ENCODE results near the gene EDIL3. TPM values are rescaled to one million over a fixed set of nuclear protein-coding genes. Genes with fewer than 3 reads are reported as not detected.

EDIL3 gene
- total RNA-seq, 6 donors from 2014 or later: 14.7 to 40.1 (median 17.7) TPM

- Histone ChIP-seq H3K9me3 (no peaks in the 10 kb centered on the region), H3K4me1 (peaks cover 0 to 35% (median 13%) of the 10 kb centered on the region in 4 donors), H3K27ac (no peak overlapping the region), H3K27me3 (peaks cover 0 to 16% (median 7%) of the 10 kb centered on the region in 4 donors), H3K36me3 (no peaks in the 10 kb centered on the region), H3K4me3 (no peak overlapping the region)
- no peak for TF ChIP-seq POLR2AphosphoS5 (IDR thresholded peaks at IDR 0.05)
- no peak for TF ChIP-seq EP300 (IDR thresholded peaks at IDR 0.05)
- TF ChIP-seq CTCF (IDR thresholded peaks at IDR 0.05): no peak
- no peak for TF ChIP-seq POLR2A (IDR thresholded peaks at IDR 0.05)
- ATAC-seq (ENCODE audit: low FRiP score in 2 of 2): no peak
- WGBS, 2 donors: 69% methylated on average over 2 of the region's 2 CpGs
- DNase-seq: no peak
Measured at GRCh38 chr5:84379749-84380148, 4.9 kb downstream of the EDIL3 start.

- Histone ChIP-seq H3K27ac (no peak overlapping the region), H3K4me3 (no peak overlapping the region), H3K36me3 (no peaks in the 10 kb centered on the region), H3K27me3 (peaks cover 0 to 11% (median 3%) of the 10 kb centered on the region in 4 donors), H3K4me1 (peaks cover 0 to 27% (median 11%) of the 10 kb centered on the region in 4 donors), H3K9me3 (no peaks in the 10 kb centered on the region)
- DNase-seq (no peak), ATAC-seq (ENCODE audit: low FRiP score in 2 of 2) (no peak)
- 42 to 44% methylated on average over 2 of the region's 2 CpGs for WGBS, 2 donors
- TF ChIP-seq POLR2AphosphoS5 (IDR thresholded peaks at IDR 0.05) (no peak), POLR2A (IDR thresholded peaks at IDR 0.05) (no peak), CTCF (IDR thresholded peaks at IDR 0.05) (no peak), EP300 (IDR thresholded peaks at IDR 0.05) (no peak)
Measured at GRCh38 chr5:84378961-84379360, 5.7 kb downstream of the EDIL3 start.

DNA sequence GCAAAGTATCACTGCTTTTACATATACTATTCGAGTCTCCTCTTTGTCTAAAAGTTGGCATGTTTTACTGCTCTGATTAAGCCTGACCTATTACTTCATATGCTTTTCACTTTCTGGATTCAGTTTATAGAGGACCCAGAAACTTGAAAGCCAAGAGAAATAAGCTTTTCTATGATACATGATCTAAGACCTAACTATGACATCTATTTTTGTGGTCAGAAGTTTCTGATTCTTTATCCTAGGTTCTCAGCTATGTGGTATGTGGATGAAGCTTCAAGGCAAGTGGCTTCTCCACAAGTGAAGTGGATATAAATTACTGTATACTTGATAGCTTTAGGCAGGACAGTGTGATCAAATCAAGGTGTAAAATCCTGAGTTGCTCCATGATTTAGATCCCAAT lies 6.3 kb downstream of the EDIL3 start:
- Histone ChIP-seq H3K27me3 (peaks cover 0 to 5% (median under 1%) of the 10 kb centered on the region in 4 donors), H3K4me1 (peaks cover 0 to 22% (median 10%) of the 10 kb centered on the region in 4 donors), H3K4me3 (no peak overlapping the region), H3K36me3 (no peaks in the 10 kb centered on the region), H3K27ac (no peak overlapping the region), H3K9me3 (no peaks in the 10 kb centered on the region)
- ATAC-seq (ENCODE audit: low FRiP score in 2 of 2): no peak
- TF ChIP-seq POLR2AphosphoS5 (IDR thresholded peaks at IDR 0.05) (no peak), POLR2A (IDR thresholded peaks at IDR 0.05) (no peak), EP300 (IDR thresholded peaks at IDR 0.05) (no peak), CTCF (IDR thresholded peaks at IDR 0.05) (no peak)
- DNase-seq: no peak
- WGBS, 2 donors: 38 to 42% methylated on average over 1 of the region's 1 CpG

DNA sequence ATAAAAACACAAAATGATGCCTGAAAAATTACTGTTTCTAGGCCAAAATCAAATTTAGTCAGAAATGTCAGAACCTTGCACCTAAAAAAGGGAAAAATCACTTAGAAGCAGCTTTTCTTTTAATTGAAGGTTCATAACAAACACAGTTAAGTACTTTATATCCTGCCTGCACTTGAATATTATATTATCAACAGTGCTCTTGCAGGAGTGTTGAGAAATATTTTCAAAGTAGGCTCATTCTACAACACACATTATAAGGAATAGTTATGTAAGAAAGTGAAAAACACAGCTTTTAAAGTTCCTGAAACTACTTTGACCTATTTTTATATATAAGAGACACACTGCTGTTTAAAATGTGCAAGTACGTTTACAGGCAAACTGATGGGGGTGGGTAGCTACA lies 8.3 kb downstream of the EDIL3 start:
- no peaks in the 10 kb centered on the region for H3K9me3 ChIP-seq
- DNase-seq (no peak), ATAC-seq (ENCODE audit: low FRiP score in 2 of 2) (no peak)
- H3K4me3 ChIP-seq: no peak overlapping the region
- TF ChIP-seq CTCF (IDR thresholded peaks at IDR 0.05): no peak
- TF ChIP-seq POLR2A (IDR thresholded peaks at IDR 0.05): no peak
- TF ChIP-seq EP300 (IDR thresholded peaks at IDR 0.05): no peak
- TF ChIP-seq POLR2AphosphoS5 (IDR thresholded peaks at IDR 0.05): no peak
- H3K27ac ChIP-seq: no peak overlapping the region
- no peaks in the 10 kb centered on the region for H3K27me3 ChIP-seq
- H3K36me3 ChIP-seq: no peaks in the 10 kb centered on the region
- peaks cover 0 to 7% (median 6%) of the 10 kb centered on the region in 4 donors for H3K4me1 ChIP-seq
- WGBS, 2 donors: 51 to 53% methylated on average over 1 of the region's 1 CpG

DNA sequence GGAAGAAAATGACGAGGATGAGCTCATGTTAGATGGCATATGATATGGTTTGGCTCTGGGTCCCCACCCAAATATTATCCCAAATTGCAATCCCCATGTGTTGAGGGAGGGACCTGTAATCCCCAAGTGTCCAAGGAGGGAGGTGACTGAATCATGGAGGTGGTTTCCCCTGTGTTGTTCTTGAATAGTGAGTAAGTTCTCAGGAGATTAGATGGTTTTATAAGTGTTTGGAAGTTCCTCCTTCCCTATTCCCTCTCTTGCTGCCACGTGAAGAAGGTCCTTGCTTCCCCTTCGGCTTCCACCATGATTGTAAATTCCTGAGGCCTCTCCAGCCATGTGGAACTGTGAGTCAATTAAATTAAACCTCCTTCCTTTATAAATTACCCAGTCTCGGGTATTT lies 10.1 kb downstream of the EDIL3 start:
- DNase-seq: no peak
- no peak for TF ChIP-seq EP300 (IDR thresholded peaks at IDR 0.05)
- no peak for TF ChIP-seq POLR2AphosphoS5 (IDR thresholded peaks at IDR 0.05)
- TF ChIP-seq CTCF (IDR thresholded peaks at IDR 0.05): no peak
- TF ChIP-seq POLR2A (IDR thresholded peaks at IDR 0.05): no peak
- H3K36me3 ChIP-seq: no peaks in the 10 kb centered on the region
- H3K4me1 ChIP-seq: peaks cover 0 to 5% (median 3%) of the 10 kb centered on the region in 4 donors
- H3K4me3 ChIP-seq: no peak overlapping the region
- no peak for ATAC-seq (ENCODE audit: low FRiP score in 2 of 2)
- H3K27me3 ChIP-seq: no peaks in the 10 kb centered on the region
- H3K9me3 ChIP-seq: no peaks in the 10 kb centered on the region
- WGBS, 2 donors: 78 to 85% methylated on average over 4 of the region's 4 CpGs
- no peak overlapping the region for H3K27ac ChIP-seq

Data from upper lobe of left lung (tissue), 6 donors.